Middle frontal gyrus (tissue), 1 donor: ENCODE data around the gene PAWR.
"Not testable (repeated sequence)": the region's sequence is repeated elsewhere in the genome, so short reads cannot be mapped to it uniquely, and the experiment has no call there.

Experiments
- DNase-seq: peaks from one replicate; pipeline ENCODE4 v3.0.0-alpha.2; 2015; ENCODE audit warnings: low spot score; ENCODE audit errors: extremely low spot score

PAWR gene

GRCh38 chr12:79686171-79686570, 4.6 kb downstream of the PAWR start:
- no peak for DNase-seq

DNA sequence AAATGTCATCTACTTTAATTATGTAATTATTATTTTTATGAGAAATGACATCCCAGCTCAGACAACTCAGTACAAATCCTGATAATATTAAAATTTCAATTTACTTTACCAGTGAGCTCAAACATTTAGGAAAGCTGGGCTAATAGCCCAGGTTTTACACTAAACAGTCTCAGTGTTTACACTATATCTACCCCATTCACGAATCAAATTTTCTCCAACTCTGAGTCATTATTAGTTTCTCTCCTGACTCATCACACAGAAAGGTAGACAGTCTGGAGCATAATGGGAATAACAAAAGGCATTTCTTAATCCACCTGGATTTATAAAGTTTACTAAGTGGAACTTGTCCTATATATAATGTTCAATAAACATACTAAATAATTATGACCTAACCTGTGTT, 5.7 kb downstream of the PAWR start:
- no peak for DNase-seq

GRCh38 chr12:79684338-79684737, 6.4 kb downstream of the PAWR start:
- DNase-seq = not testable (repeated sequence)

- no peak for DNase-seq
Measured at GRCh38 chr12:79682593-79682992, 8.2 kb downstream of the PAWR start.

- no peak for DNase-seq
Measured at GRCh38 chr12:79681008-79681590, 9.7 kb downstream of the PAWR start.

DNA sequence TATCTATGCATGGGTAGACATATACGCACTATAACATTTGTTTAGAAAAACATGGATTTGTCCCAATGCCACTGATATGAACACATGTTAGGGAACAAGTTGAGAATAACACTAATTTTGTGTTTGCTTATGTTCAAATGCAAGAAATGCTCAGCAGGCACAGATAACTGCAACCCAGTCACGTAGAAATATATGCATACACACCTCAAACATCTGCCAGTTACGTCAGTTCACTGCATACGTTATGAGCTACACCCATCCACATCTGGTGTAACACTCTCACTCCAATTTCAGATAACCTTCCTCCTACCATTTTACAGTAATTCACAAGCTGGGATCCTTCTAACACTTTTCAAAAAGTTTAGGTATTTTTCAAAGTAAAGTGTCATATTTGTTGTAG, 10.7 kb downstream of the PAWR start:
- DNase-seq = no peak

DNA sequence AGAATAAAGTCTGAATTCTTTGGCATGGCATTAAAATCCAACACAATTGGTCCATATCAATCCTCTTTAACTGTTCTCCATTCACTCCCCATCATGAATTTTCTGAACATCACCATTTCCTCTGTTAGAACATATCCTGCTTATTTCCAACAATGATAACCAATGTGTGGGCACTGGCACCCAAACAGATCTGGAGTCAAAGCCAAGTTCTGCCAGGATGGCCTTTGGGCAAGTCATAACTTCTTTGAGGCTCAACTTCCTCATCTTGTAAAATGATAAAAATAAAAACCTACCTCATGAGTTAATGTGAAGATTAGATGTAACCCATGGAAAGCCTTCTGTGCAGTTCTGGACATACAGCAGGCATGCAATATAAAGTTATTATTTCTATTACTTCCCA, 12.5 kb downstream of the PAWR start:
- DNase-seq = no peak

DNA sequence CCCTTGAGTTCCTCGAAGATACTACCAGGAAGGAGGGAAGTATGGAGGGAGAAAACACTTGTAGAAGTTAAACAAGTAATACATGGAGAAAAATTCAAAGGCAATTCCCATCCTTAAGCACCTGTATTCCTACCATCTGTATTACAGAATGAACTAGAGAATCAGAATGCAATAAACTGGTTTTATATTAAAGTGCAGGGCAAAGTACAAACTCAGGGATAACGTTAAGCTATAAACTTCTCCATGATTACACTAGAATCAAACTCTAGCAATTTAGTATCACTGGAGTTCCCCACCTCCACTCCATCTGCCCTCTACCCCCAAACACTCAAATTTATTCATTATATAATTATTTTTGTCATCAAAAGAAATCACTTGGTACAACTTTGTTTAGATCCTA, 13.1 kb downstream of the PAWR start:
- DNase-seq = no peak

DNA sequence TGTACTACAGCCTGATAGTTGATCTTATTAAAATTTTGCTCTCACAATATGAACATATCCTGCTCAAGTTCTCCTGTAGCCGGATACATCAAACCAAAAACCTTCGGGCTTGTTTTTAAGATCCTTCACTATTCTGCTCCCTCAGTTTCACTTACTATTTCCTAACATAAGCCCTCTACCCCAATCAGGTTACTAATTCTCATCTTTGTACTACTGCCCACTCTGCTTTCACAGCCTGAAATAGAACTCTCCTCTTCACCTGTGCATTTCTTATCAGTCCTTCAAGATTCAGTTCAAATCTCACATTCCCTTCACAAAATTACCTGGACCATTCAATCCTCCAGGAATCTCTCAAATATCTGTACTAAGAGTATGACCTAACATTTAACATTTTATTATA, 14.2 kb downstream of the PAWR start:
- no peak for DNase-seq

DNA sequence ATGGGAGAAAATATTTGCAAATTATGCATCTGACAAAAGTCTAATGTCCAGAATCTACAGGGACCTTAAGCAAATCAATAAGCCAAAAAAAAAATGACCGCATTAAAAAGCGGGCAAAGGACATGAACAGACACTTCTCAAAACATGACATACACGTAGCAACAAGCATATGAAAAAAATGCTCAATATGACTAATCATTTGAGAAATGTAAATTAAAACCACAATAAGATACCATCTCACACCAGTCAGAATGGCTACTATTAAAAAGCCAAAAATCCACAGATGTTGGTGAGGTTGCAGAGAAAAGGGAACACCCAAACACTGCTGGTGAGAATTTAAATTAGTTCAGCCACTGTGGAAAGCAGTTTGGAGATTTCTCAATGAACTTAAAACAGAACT, 16.1 kb downstream of the PAWR start:
- DNase-seq = no peak

DNA sequence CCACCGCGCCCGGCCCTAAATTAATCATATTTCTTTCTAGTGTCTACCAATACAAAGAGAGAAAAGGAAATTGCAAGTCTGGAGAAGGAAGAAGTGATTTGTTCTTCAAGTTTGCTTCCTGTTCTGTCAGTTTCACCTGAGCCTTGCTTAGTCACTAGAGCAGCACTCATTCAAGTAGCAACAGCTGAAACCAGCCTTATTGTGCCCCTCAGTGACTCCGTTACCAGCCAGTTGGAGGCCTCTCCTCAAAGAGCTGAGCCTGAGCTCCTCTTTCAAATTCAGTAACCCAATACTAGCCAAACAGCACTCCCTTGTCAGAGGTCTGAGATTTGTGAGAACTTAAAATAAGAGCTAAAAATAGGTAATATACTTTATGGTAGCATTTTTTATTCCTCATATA, 17.4 kb downstream of the PAWR start:
- DNase-seq = no peak

GRCh38 chr12:79668113-79668512, 22.7 kb downstream of the PAWR start:
- no peak for DNase-seq

GRCh38 chr12:79665212-79665887, 25.4 kb downstream of the PAWR start:
- no peak for DNase-seq

DNA sequence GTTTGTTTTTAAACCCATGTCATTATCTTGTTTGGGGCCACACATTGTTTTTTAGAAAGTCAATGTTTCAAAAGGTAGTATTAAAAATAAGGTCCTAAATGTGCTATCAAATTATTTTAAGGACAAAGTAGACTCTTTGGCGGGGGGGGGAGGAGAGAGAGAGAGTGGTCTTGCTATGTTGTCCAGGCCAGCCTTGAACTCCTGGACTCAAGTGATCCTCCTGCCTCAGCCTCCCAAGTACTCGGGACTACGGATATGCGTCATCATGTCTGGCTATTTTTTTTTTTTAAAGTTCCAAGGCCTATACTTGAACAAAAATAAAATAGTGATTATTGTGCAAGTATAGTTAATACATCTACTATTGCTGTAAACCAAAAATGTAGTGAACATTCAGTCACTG, 26.2 kb downstream of the PAWR start:
- no peak for DNase-seq

DNA sequence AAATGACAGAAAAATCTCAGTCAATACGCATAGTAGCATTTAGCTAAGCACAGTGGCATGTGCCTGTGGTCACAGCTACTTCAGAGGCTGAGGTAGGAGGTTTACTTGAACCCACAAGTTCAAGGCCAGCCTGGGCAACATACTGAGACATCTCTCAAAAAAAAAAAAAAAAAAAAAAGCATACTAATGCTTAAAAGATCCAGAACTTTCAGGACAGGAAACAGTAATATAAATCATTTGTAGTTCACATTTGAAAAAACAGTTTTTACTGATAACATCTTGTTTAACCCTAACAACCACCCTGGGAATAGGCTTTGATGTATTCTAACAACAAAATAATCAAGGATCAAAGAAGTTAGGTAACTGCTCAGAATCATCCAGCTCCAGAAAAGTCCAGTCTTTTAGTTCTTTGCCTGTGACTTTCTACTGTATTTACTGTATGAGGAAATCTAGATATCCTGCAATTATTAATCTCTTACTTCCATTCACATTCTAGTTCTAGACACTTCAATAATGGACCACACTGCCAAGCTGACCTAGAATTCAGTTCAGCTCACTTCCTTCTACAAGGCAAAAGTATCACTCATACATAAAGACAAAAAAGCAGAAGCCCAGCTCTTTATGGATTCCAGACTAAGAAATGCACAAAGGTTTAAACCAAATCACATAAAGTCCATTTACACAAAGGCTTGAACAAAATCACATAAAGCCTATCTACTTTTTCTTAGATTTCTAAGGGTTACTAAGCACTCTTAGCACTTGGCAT, 28.5 kb downstream of the PAWR start:
- no peak for DNase-seq

GRCh38 chr12:79661629-79662028, 29.1 kb downstream of the PAWR start:
- no peak for DNase-seq

DNA sequence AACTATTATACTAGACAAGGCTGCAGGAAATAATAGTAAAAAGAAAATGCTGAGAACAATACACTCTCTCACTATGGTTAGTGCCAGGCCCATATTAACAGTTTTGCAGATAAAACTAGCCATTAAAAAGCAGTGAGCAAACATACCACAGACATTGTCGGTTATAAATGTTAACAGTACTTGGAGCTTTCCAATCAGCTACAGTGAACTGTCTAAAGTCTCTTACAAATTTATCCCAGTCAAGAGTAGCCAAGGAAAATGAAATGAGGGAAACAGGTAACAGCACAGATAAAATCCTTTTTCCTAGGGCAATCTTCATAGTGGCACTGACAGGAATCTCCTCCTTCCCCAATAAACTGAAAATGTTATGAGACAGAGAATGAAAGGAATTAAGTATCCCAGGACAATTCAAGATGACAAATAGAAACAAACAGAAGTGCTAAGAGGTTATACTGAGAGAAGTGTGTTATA, 30.8 kb downstream of the PAWR start:
- no peak for DNase-seq

GRCh38 chr12:79658221-79658620, 32.5 kb downstream of the PAWR start:
- DNase-seq = no peak

- DNase-seq = no peak
Measured at GRCh38 chr12:79657136-79657535, 33.6 kb downstream of the PAWR start.

DNA sequence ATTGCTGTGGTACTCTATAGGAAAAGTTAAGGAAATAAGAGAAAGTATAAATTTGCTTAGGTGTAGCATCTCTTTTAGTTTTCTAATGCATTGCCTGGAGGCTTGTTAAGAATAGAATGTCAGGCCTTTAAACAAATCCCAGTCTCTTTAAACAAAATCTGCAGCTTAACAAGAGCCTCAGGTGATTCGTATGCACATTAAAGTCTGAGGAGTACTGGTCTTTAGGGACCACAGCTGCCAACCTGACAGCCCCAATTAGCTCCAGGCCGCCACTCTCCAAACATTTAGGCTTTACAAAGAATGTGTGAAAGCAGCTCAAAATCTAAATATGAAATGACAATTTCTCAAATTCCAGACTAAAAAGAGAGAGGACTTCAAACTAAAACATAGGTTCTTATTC, 35.7 kb downstream of the PAWR start:
- no peak for DNase-seq

GRCh38 chr12:79652521-79652920, 38.2 kb downstream of the PAWR start:
- no peak for DNase-seq

GRCh38 chr12:79650440-79650839, 40.3 kb downstream of the PAWR start:
- no peak for DNase-seq

GRCh38 chr12:79648881-79649280, 41.9 kb downstream of the PAWR start:
- DNase-seq = no peak
